H9 (cell line): ENCODE data around the gene CD4. TPM values are rescaled to one million over a fixed set of nuclear protein-coding genes. Genes with fewer than 3 reads are reported as not detected.

Experiments used
- DNase-seq: peaks from one replicate; pipeline ENCODE4 v3.0.0-alpha.2; 2017
- H2AFZ ChIP-seq: one replicate; pipeline ENCODE4 v1.6.1; 2013; ENCODE audit warnings: mild to moderate bottlenecking, low read length, control low read depth, moderate library complexity
- H2AK5ac ChIP-seq: 2 replicates; pipeline ENCODE4 v1.6.1; 2013; ENCODE audit warnings: low read length, control low read depth, mixed read lengths; ENCODE audit not compliant: insufficient read length
- H2BK120ac ChIP-seq: one replicate; pipeline ENCODE4 v1.6.1; 2013; ENCODE audit warnings: low read depth, mild to moderate bottlenecking, low read length, control low read depth, inconsistent platforms; ENCODE audit not compliant: poor library complexity, severe bottlenecking
- H2BK12ac ChIP-seq: 2 replicates; pipeline ENCODE4 v1.6.1; 2013; ENCODE audit warnings: low read length, control low read depth, mixed read lengths, low read depth; ENCODE audit not compliant: insufficient read length
- H2BK15ac ChIP-seq: 2 replicates; pipeline ENCODE4 v1.6.1; 2013; ENCODE audit warnings: low read depth, low read length, control low read depth
- H2BK20ac ChIP-seq: one replicate; pipeline ENCODE4 v1.6.1; 2013; ENCODE audit warnings: low read depth, mild to moderate bottlenecking, low read length, control low read depth, inconsistent platforms; ENCODE audit not compliant: poor library complexity, severe bottlenecking
- H2BK5ac ChIP-seq: 2 replicates; pipeline ENCODE4 v1.6.1; 2013; ENCODE audit warnings: low read length, control low read depth, mixed read lengths; ENCODE audit not compliant: insufficient read length
- H3K14ac ChIP-seq: 2 replicates; pipeline ENCODE4 v1.6.1; 2013; ENCODE audit warnings: low read length, control low read depth; ENCODE audit not compliant: insufficient read depth
- H3K18ac ChIP-seq: 2 replicates; pipeline ENCODE4 v1.6.1; 2013; ENCODE audit warnings: low read depth, mild to moderate bottlenecking, mixed read lengths, low read length, control low read depth; ENCODE audit not compliant: insufficient read length
- H3K23ac ChIP-seq: 2 replicates; pipeline ENCODE4 v1.6.1; 2013; ENCODE audit warnings: low read length, control low read depth, mixed read lengths, low read depth; ENCODE audit not compliant: insufficient read length
- H3K23me2 ChIP-seq: 2 replicates; pipeline ENCODE4 v1.6.1; 2013; ENCODE audit warnings: low read depth, mild to moderate bottlenecking, mixed read lengths, low read length, control low read depth; ENCODE audit not compliant: insufficient read length, poor library complexity, severe bottlenecking
- H3K27ac ChIP-seq: 2 replicates; pipeline ENCODE4 v1.5.1; 2013; ENCODE audit warnings: low read length, control low read depth, mixed read lengths, low read depth; ENCODE audit not compliant: insufficient read length
- H3K27me3 ChIP-seq: 2 replicates; pipeline ENCODE4 v1.6.1; 2013; ENCODE audit warnings: low read length, control low read depth, inconsistent platforms; ENCODE audit not compliant: insufficient read depth
- H3K4ac ChIP-seq: 2 replicates; pipeline ENCODE4 v1.6.1; 2013; ENCODE audit warnings: low read depth, mild to moderate bottlenecking, control low read depth, inconsistent platforms, low read length, moderate library complexity
- H3K4me1 ChIP-seq: 2 replicates; pipeline ENCODE4 v1.6.1; 2013; ENCODE audit warnings: low read length, control low read depth, inconsistent platforms; ENCODE audit not compliant: insufficient read depth
- H3K4me2 ChIP-seq: 2 replicates; pipeline ENCODE4 v1.6.1; 2013; ENCODE audit warnings: low read length, control low read depth, mixed read lengths; ENCODE audit not compliant: insufficient read length, insufficient read depth
- H3K56ac ChIP-seq: 2 replicates; pipeline ENCODE4 v1.6.1; 2013; ENCODE audit warnings: low read depth, mild to moderate bottlenecking, mixed read lengths, low read length, control low read depth; ENCODE audit not compliant: insufficient read length
- H3K79me1 ChIP-seq: 2 replicates; pipeline ENCODE4 v1.6.1; 2013; ENCODE audit warnings: low read depth, mild to moderate bottlenecking, moderate library complexity, low read length, control low read depth, inconsistent platforms; ENCODE audit not compliant: insufficient read depth, poor library complexity, severe bottlenecking
- H3K79me2 ChIP-seq: 2 replicates; pipeline ENCODE4 v1.6.1; 2013; ENCODE audit warnings: low read length, control low read depth, inconsistent platforms; ENCODE audit not compliant: insufficient read depth
- H3K9ac ChIP-seq: 2 replicates; pipeline ENCODE4 v1.6.1; 2013; ENCODE audit warnings: low read length, control low read depth, mixed read lengths; ENCODE audit not compliant: insufficient read length; ENCODE audit errors: extremely low read depth
- H3K9me3 ChIP-seq: one replicate; pipeline ENCODE4 v1.6.1; 2013; ENCODE audit warnings: low read depth, low read length, inconsistent platforms; ENCODE audit not compliant: control insufficient read depth
- H3T11ph ChIP-seq: one replicate; pipeline ENCODE4 v1.6.1; 2013; ENCODE audit warnings: mild to moderate bottlenecking, low read length, control low read depth, inconsistent platforms
- H4K20me1 ChIP-seq: one replicate; pipeline ENCODE4 v1.6.1; 2013; ENCODE audit not compliant: control insufficient read depth, insufficient read length, insufficient read depth
- H4K5ac ChIP-seq: 2 replicates; pipeline ENCODE4 v1.6.1; 2013; ENCODE audit warnings: low read depth, mild to moderate bottlenecking, mixed read lengths, low read length, control low read depth; ENCODE audit not compliant: insufficient read length
- H4K8ac ChIP-seq: replicated peaks from 2 replicates; pipeline ENCODE4 v1.6.1; 2013; ENCODE audit warnings: low read length, control low read depth, mixed read lengths, low read depth; ENCODE audit not compliant: insufficient read length
- H4K91ac ChIP-seq: 2 replicates; pipeline ENCODE4 v1.6.1; 2013; ENCODE audit warnings: low read depth, mild to moderate bottlenecking, moderate library complexity, mixed read lengths, low read length, control low read depth; ENCODE audit not compliant: insufficient read length
- H3K27ac Mint-ChIP-seq, 3 experiments: 2 replicates in 2 of 3; 3 replicates in 1 of 3; pipeline ENCODE4 v1.8.0; 2020 to 2021; ENCODE audit warnings: mixed read lengths in 3 of 3, mild to moderate bottlenecking in 1 of 3, moderate library complexity in 1 of 3
- H3K27me3 Mint-ChIP-seq: 2 replicates; pipeline ENCODE4 v1.8.0; 2021; ENCODE audit warnings: low read depth, mild to moderate bottlenecking, moderate library complexity, mixed read lengths
- H3K36me3 Mint-ChIP-seq, 3 experiments: 2 replicates in 2 of 3; 3 replicates in 1 of 3; pipeline ENCODE4 v1.8.0; 2020 to 2021; ENCODE audit warnings: low read depth in 3 of 3, mixed read lengths in 3 of 3; ENCODE audit not compliant: insufficient read depth in 1 of 3
- H3K4me1 Mint-ChIP-seq, 2 experiments: 2 replicates each; pipeline ENCODE4 v1.8.0; 2020; ENCODE audit warnings: mixed read lengths in 2 of 2
- H3K4me3 Mint-ChIP-seq, 2 experiments: 2 replicates in 1 of 2; 3 replicates in 1 of 2; pipeline ENCODE4 v1.8.0; 2020 to 2021; ENCODE audit warnings: mild to moderate bottlenecking in 2 of 2, mixed read lengths in 2 of 2, moderate library complexity in 1 of 2
- H3K9me3 Mint-ChIP-seq, 2 experiments: 2 replicates in 1 of 2; 3 replicates in 1 of 2; pipeline ENCODE4 v1.8.0; 2020; ENCODE audit warnings: mild to moderate bottlenecking in 2 of 2, mixed read lengths in 2 of 2, moderate library complexity in 1 of 2
- WGBS: extraction: QIAGEN DNeasy Blood & Tissue Kit; methylation state at CpG from one replicate; pipeline ENCODE4 v1.1.7; 2013; ENCODE audit warnings: missing lambda C conversion rate, low lambda C conversion rate, mixed read lengths; ENCODE audit not compliant: insufficient read length; ENCODE audit errors: extremely low coverage; 5-methylcytosine and 5-hydroxymethylcytosine counted together
- total RNA-seq: library from RNA; stranded (reverse); gene quantifications from 2 replicates; pipeline ENCODE4 v1.2.1, GENCODE V29; 2021
- TF ChIP-seq, protein P1 (sequence below): fragments of 200-600 bp; sonication (generic); conservative IDR thresholded peaks from 3 replicates; pipeline ENCODE4 v1.8.0; 2021; ENCODE audit warnings: antibody characterized with exemption, mild to moderate bottlenecking

CD4 gene
- total RNA-seq, 1 experiment from 2014 or later, result 1.1 TPM

DNA sequence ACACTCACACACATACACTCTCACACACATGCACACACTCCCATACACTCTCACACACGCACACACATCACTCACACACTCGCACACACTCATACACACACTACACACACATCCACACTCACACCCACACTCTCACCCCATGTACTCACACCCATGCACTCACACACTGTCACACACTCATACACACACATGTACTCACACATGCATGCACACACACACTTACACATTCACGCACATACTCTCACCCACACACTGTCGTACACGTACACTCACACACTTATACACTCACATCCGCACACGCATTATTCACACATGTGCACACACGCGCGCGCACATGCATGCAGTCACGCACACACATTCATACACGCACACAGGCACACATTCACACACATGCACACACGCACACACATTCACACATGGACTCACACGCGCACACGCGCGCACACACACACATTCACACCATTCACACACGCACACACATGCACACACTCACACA lies 28.4 kb downstream of the CD4 start:
- H2BK120ac ChIP-seq, result no peak overlapping the region
- H3K27me3 Mint-ChIP-seq, result peaks cover 66% of the 10 kb centered on the region
- no peak overlapping the region for H2AFZ ChIP-seq
- no peak overlapping the region for H3K23ac ChIP-seq
- H3K4me2 ChIP-seq, result no peak overlapping the region
- WGBS, result 100% methylated on average over 8 of the region's 20 CpGs
- peak overlapping the region; percentile 2 for H4K8ac ChIP-seq
- no peak overlapping the region for H3K4ac ChIP-seq
- no peak overlapping the region for H3K27ac ChIP-seq
- H2BK5ac ChIP-seq, result no peak overlapping the region
- peaks cover 0 to 2% of the 10 kb centered on the region in 2 experiments; a peak in 1 of 5 replicates for H3K9me3 Mint-ChIP-seq
- H3K36me3 Mint-ChIP-seq, result peaks cover 0 to 3% (median 0%) of the 10 kb centered on the region in 3 experiments; a peak in 1 of 7 replicates
- H3T11ph ChIP-seq, result no peak overlapping the region
- H3K79me2 ChIP-seq, result no peaks in the 10 kb centered on the region
- no peaks in the 10 kb centered on the region for H3K9me3 ChIP-seq
- H2BK20ac ChIP-seq, result no peak overlapping the region
- H3K18ac ChIP-seq, result no peak overlapping the region
- TF ChIP-seq, protein P1, sequence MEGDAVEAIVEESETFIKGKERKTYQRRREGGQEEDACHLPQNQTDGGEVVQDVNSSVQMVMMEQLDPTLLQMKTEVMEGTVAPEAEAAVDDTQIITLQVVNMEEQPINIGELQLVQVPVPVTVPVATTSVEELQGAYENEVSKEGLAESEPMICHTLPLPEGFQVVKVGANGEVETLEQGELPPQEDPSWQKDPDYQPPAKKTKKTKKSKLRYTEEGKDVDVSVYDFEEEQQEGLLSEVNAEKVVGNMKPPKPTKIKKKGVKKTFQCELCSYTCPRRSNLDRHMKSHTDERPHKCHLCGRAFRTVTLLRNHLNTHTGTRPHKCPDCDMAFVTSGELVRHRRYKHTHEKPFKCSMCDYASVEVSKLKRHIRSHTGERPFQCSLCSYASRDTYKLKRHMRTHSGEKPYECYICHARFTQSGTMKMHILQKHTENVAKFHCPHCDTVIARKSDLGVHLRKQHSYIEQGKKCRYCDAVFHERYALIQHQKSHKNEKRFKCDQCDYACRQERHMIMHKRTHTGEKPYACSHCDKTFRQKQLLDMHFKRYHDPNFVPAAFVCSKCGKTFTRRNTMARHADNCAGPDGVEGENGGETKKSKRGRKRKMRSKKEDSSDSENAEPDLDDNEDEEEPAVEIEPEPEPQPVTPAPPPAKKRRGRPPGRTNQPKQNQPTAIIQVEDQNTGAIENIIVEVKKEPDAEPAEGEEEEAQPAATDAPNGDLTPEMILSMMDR, result no peak
- H2BK12ac ChIP-seq, result no peak overlapping the region
- no peak overlapping the region for H2AK5ac ChIP-seq
- H3K79me1 ChIP-seq, result no peaks in the 10 kb centered on the region
- no peak overlapping the region for H4K91ac ChIP-seq
- peak overlapping the region; percentile 0 to 96 (median 9); a peak in 3 of 7 replicates for H3K27ac Mint-ChIP-seq
- no peak overlapping the region for H3K9ac ChIP-seq
- H4K5ac ChIP-seq, result no peak overlapping the region
- H3K56ac ChIP-seq, result no peak overlapping the region
- DNase-seq, result no peak
- H3K4me3 Mint-ChIP-seq, result peak overlapping the region in 1 of 2 experiments; percentile 2; a peak in 1 of 5 replicates
- no peaks in the 10 kb centered on the region for H4K20me1 ChIP-seq
- no peak overlapping the region for H3K14ac ChIP-seq
- H3K27me3 ChIP-seq, result peaks cover 4% of the 10 kb centered on the region; the same call in 1 of the 2 replicates
- peaks cover 7% of the 10 kb centered on the region; the same call in 1 of the 2 replicates for H3K4me1 ChIP-seq
- no peak overlapping the region for H2BK15ac ChIP-seq
- H3K4me1 Mint-ChIP-seq, result peaks cover 44% of the 10 kb centered on the region in 2 experiments
- peaks cover 8% of the 10 kb centered on the region for H3K23me2 ChIP-seq
